HepG2 (cell line): ENCODE data around the gene GRPEL2. TPM values are rescaled to one million over a fixed set of nuclear protein-coding genes. Genes with fewer than 3 reads are reported as not detected.

ENCODE experiments used
- ADNP ChIP-seq: sonication (generic); formaldehyde crosslinking; IDR thresholded peaks from 2 replicates; pipeline ENCODE4 v1.4.0; 2020; ENCODE audit warnings: missing genetic modification reagents
- DMAP1 ChIP-seq: IDR thresholded peaks from 2 replicates; pipeline ENCODE4 v1.6.1; 2016
- HNF4G ChIP-seq, 2 experiments: sonication (generic) in 1 of 2; formaldehyde crosslinking in 1 of 2; IDR thresholded peaks; 2 replicates each; pipeline versions ENCODE4 v1.4.0 to v1.6.1; 2011 to 2020; ENCODE audit warnings: borderline replicate concordance in 2 of 2, low read depth in 2 of 2, mild to moderate bottlenecking in 2 of 2, low read length in 1 of 2, missing genetic modification reagents in 1 of 2, moderate library complexity in 1 of 2
- KMT2A ChIP-seq: sonication (generic); formaldehyde crosslinking; IDR thresholded peaks from 2 replicates; pipeline ENCODE4 v1.4.0; 2020; ENCODE audit warnings: missing genetic modification reagents
- MTA1 ChIP-seq: sonication (generic); formaldehyde crosslinking; IDR thresholded peaks from 2 replicates; pipeline ENCODE4 v1.4.0; 2020; ENCODE audit warnings: missing genetic modification reagents, mild to moderate bottlenecking, borderline replicate concordance
- NCOA2 ChIP-seq: sonication (generic); formaldehyde crosslinking; IDR thresholded peaks from 2 replicates; pipeline ENCODE4 v1.8.0; 2022; ENCODE audit warnings: inconsistent platforms
- PATZ1 ChIP-seq: sonication (generic); formaldehyde crosslinking; IDR thresholded peaks from 2 replicates; pipeline ENCODE4 v1.4.0; 2020; ENCODE audit warnings: missing genetic modification reagents
- PLSCR1 ChIP-seq: sonication (generic); formaldehyde crosslinking; IDR thresholded peaks from 2 replicates; pipeline ENCODE4 v1.5.0; 2020; ENCODE audit warnings: missing genetic modification reagents, mild to moderate bottlenecking, borderline replicate concordance
- POGZ ChIP-seq: sonication (generic); formaldehyde crosslinking; IDR thresholded peaks from 2 replicates; pipeline ENCODE4 v1.4.0; 2020; ENCODE audit warnings: mild to moderate bottlenecking, missing genetic modification reagents
- REPIN1 ChIP-seq: sonication (generic); formaldehyde crosslinking; IDR thresholded peaks from 2 replicates; pipeline ENCODE4 v1.8.0; 2022; ENCODE audit warnings: missing genetic modification reagents, low read depth, mild to moderate bottlenecking, borderline replicate concordance
- RXRB ChIP-seq: IDR thresholded peaks from 2 replicates; pipeline ENCODE4 v1.6.1; 2016; ENCODE audit warnings: borderline replicate concordance, missing genetic modification reagents, missing compliant biosample characterization
- SOX5 ChIP-seq: IDR thresholded peaks from 2 replicates; pipeline ENCODE4 v1.6.1; 2016; ENCODE audit warnings: borderline replicate concordance
- SP4 ChIP-seq: sonication (generic); formaldehyde crosslinking; IDR thresholded peaks from 2 replicates; pipeline ENCODE4 v1.8.1; 2023; ENCODE audit warnings: mild to moderate bottlenecking, missing genetic modification reagents
- ZNF350 ChIP-seq: sonication (generic); formaldehyde crosslinking; IDR thresholded peaks from 2 replicates; pipeline ENCODE4 v1.4.0; 2020; ENCODE audit warnings: mild to moderate bottlenecking, low read depth, missing genetic modification reagents, borderline replicate concordance
- ZNF687 ChIP-seq: sonication (generic); formaldehyde crosslinking; IDR thresholded peaks from 2 replicates; pipeline ENCODE4 v1.5.1; 2020; ENCODE audit warnings: mild to moderate bottlenecking, missing genetic modification reagents, moderate library complexity
- ZNF839 ChIP-seq: sonication (generic); formaldehyde crosslinking; IDR thresholded peaks from 2 replicates; pipeline ENCODE4 v1.4.0; 2020; ENCODE audit warnings: missing genetic modification reagents, mild to moderate bottlenecking, borderline replicate concordance
- polyA plus RNA-seq, 8 experiments: library from polyadenylated mRNA; depleted of rRNA in 3 of 8; stranded (reverse) in 7 of 8; unstranded in 1 of 8; fragments of >200 nt; fragmentation: Illumina TruSeq in 4 of 8; extraction: Trizol in 4 of 8; gene quantifications; 2 replicates each; pipeline versions ENCODE4 v1.2.1 to v1.2.3, GENCODE V29; 2011 to 2016; ENCODE audit warnings: low read depth in 4 of 8, missing spikeins in 1 of 8, mixed read lengths in 1 of 8; ENCODE audit not compliant: insufficient read depth in 1 of 8
- total RNA-seq, 5 experiments: library from RNA; depleted of rRNA; stranded (reverse); fragments of >200 nt; fragmentation: Illumina TruSeq; extraction: Trizol; gene quantifications; 2 replicates each; pipeline ENCODE4 v1.2.3, GENCODE V29; 2016; ENCODE audit warnings: low read depth in 1 of 5
- TF ChIP-seq, protein P1 (sequence below): sonication (generic); formaldehyde crosslinking; IDR thresholded peaks from 2 replicates; pipeline ENCODE4 v1.5.0; 2020; ENCODE audit warnings: mild to moderate bottlenecking, missing genetic modification reagents
- TF ChIP-seq, protein P2 (sequence below): sonication (generic); formaldehyde crosslinking; IDR thresholded peaks from 2 replicates; pipeline ENCODE4 v1.4.0; 2020; ENCODE audit warnings: low read depth, mild to moderate bottlenecking, missing genetic modification reagents

GRPEL2 gene
- total and polyA plus RNA-seq, 2 of the 13 experiments (the other 11 are each of a cell fraction or from before 2014, with no cell fraction given), result 13.1 to 16.6 TPM

DNA sequence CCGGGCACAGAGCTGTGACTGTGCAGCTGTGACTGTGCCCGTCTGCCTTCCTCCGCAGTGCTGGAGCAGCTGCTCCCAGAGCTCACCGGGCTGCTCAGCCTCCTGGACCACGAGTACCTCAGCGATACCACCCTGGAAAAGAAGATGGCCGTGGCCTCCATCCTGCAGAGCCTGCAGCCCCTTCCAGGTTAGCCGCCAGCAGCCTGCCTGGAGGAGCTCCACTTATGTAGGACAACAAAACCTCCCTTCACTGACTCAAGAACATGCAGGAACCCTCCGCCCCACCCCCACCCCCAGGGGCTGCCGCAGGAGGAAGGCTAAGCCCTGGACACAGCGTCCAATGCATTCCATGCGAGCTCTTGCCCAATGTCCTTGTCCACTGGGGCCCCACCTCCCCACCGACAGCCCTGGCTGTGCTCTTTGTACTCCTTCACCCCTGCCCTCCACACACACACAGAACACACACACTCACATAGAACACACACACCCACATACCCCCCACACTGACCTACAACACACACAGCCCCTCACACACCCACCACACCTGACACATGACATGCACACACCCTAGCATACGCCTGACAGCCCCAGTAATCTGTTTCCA, 45.7 kb upstream of the GRPEL2 start (continued):
- 0 out of 2 replicates have a peak, but pooled peaks have one; percentile 43 for TF ChIP-seq DMAP1 (CRISPR knock-in tag)
- TF ChIP-seq ZNF839 (CRISPR knock-in tag), result 0 out of 2 replicates have a peak, but pooled peaks have one; percentile 44
- TF ChIP-seq POGZ, result no peak; the same call in 1 of the 2 replicates
- no peak for TF ChIP-seq ADNP (CRISPR knock-in tag)
- TF ChIP-seq MTA1, result peak; percentile 76; the same call in 1 of the 2 replicates
- TF ChIP-seq, protein P1, sequence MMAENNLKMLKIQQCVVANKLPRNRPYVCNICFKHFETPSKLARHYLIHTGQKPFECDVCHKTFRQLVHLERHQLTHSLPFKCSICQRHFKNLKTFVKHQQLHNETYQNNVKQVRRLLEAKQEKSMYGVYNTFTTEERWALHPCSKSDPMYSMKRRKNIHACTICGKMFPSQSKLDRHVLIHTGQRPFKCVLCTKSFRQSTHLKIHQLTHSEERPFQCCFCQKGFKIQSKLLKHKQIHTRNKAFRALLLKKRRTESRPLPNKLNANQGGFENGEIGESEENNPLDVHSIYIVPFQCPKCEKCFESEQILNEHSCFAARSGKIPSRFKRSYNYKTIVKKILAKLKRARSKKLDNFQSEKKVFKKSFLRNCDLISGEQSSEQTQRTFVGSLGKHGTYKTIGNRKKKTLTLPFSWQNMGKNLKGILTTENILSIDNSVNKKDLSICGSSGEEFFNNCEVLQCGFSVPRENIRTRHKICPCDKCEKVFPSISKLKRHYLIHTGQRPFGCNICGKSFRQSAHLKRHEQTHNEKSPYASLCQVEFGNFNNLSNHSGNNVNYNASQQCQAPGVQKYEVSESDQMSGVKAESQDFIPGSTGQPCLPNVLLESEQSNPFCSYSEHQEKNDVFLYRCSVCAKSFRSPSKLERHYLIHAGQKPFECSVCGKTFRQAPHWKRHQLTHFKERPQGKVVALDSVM (CRISPR knock-in tag), result no peak
- 0 out of 2 replicates have a peak, but pooled peaks have one; percentile 27 for TF ChIP-seq HNF4G (IDR thresholded peaks at IDR 0.05; ENCODE audit: borderline replicate concordance, low read depth, low read length)
- TF ChIP-seq HNF4G (CRISPR knock-in tag; IDR thresholded peaks at IDR 0.05; ENCODE audit: borderline replicate concordance, low read depth), result no peak
- TF ChIP-seq, protein P2, sequence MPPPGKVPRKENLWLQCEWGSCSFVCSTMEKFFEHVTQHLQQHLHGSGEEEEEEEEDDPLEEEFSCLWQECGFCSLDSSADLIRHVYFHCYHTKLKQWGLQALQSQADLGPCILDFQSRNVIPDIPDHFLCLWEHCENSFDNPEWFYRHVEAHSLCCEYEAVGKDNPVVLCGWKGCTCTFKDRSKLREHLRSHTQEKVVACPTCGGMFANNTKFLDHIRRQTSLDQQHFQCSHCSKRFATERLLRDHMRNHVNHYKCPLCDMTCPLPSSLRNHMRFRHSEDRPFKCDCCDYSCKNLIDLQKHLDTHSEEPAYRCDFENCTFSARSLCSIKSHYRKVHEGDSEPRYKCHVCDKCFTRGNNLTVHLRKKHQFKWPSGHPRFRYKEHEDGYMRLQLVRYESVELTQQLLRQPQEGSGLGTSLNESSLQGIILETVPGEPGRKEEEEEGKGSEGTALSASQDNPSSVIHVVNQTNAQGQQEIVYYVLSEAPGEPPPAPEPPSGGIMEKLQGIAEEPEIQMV (CRISPR knock-in tag), result no peak
- TF ChIP-seq ZNF350 (CRISPR knock-in tag), result no peak
- TF ChIP-seq REPIN1 (CRISPR knock-in tag), result peak; percentile 27; the same call in 1 of the 2 replicates
- TF ChIP-seq ZNF687 (CRISPR knock-in tag), result peak; percentile 53; the same call in 1 of the 2 replicates
- TF ChIP-seq SOX5, result 0 out of 2 replicates have a peak, but pooled peaks have one; percentile 31
- peak; percentile 82 for TF ChIP-seq PATZ1
- TF ChIP-seq PLSCR1, result no peak
- TF ChIP-seq SP4 (CRISPR knock-in tag), result no peak
- TF ChIP-seq KMT2A (CRISPR knock-in tag), result no peak
- peak; percentile 44 for TF ChIP-seq NCOA2 (CRISPR knock-in tag)
- TF ChIP-seq RXRB (CRISPR knock-in tag), result peak; percentile 63; the same call in 1 of the 2 replicates
